WI38 (cell line): Measurements from ENCODE around the gene TPD52L1.

Experiments
- H3K4me3 ChIP-seq: 2 replicates; pipeline ENCODE4 v1.5.1; 2011; ENCODE audit warnings: low read depth, mild to moderate bottlenecking, control low read depth, low read length
- TF ChIP-seq, protein P1 (sequence below): IDR thresholded peaks from 2 replicates; pipeline ENCODE4 v1.5.1; 2012; ENCODE audit warnings: low read depth, mild to moderate bottlenecking, control low read depth, low read length

Gene TPD52L1

GRCh38 chr6:125299257-125299656, 145.7 kb downstream of the TPD52L1 start:
- TF ChIP-seq, protein P1, sequence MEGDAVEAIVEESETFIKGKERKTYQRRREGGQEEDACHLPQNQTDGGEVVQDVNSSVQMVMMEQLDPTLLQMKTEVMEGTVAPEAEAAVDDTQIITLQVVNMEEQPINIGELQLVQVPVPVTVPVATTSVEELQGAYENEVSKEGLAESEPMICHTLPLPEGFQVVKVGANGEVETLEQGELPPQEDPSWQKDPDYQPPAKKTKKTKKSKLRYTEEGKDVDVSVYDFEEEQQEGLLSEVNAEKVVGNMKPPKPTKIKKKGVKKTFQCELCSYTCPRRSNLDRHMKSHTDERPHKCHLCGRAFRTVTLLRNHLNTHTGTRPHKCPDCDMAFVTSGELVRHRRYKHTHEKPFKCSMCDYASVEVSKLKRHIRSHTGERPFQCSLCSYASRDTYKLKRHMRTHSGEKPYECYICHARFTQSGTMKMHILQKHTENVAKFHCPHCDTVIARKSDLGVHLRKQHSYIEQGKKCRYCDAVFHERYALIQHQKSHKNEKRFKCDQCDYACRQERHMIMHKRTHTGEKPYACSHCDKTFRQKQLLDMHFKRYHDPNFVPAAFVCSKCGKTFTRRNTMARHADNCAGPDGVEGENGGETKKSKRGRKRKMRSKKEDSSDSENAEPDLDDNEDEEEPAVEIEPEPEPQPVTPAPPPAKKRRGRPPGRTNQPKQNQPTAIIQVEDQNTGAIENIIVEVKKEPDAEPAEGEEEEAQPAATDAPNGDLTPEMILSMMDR: no peak
- H3K4me3 ChIP-seq: no peak overlapping the region

GRCh38 chr6:125300992-125301434, 147.4 kb downstream of the TPD52L1 start:
- TF ChIP-seq, protein P1: no peak
- peak overlapping the region; percentile 79 for H3K4me3 ChIP-seq

DNA sequence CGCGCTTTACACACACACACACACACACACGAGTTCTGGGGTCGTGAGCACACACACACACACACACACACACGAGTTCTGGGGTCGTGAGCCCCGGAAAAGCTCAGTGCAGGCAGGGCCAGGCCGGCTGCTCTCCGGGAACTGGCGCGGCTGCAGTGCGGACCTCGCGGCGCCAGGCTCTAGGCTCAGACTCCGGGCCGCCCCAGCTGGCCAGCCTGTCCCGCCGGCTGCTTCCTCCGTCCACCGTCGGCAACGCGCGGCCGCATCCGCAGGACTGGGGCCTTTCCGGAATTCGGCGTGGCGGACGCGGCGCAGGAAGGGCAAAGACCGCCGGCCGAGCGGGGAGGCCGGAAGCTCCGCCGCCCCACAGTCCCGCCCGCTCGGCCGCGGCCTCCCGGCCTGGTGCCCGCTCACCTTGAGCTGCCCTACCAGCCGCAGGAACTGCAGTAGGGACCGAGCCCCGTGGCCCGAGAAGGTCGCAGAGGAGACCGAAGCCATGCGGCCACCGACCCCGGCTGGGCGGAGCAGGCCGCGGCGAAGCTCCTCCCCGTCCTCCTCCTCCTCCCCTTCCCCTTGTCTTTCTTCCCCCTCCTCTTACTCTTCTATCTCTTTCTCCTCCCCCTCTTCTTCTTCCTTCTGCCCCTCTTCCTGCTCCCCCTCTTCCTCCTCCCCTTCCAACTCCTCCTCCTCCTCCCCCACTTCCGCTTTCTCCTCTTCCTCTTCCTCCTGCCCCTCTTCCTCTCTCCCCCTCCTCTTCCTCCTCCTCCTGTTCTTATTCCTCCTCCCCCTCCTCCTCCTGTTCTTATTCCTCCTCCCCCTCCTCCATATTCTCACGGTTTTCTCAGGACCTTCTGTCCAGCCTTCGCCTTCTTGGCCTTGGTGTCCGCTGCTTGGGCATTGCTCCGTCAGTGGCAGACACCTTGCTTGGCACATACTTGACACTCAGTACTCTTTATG, 148.1 kb downstream of the TPD52L1 start, which contains the start of gene HDDC2:
HDDC2 (minus strand) TSS at position 533 of the 957 bp plus-strand sequence; CDS start at position 498, 35 bp downstream.
- TF ChIP-seq, protein P1: no peak
- H3K4me3 ChIP-seq: peak within 1 kb of the TSS; percentile 79

DNA sequence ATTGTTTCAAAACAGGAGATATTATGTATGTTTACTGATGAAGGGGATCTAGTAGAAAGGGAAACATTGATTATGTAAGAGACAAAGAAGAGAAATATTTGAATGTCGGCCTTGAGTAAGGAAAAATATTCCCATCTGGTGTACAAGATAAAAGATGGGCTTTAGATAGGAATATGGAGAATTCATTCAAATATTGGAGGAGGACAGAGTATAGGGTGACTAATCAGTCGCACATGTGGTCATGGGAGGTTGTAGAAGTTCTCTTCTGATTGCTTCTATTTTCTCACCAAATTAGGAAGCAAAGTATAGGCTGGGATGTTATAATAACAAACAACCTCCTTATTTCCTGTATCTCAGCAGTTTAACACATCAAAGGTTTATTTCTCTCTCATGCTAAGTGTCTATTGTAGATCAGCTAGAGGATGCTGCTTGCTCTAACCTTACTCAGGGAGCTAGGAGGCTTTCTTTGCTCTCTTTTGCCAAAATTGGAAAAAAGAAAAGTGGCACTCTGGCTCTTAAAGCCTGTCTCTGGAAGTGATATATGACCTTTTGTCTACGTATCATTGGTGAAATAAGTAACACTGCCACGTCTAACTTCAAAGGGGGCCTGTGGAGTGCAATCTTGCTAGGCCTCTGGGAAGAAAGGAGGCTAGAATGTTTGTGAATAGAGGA, 149.4 kb downstream of the TPD52L1 start:
- TF ChIP-seq, protein P1: no peak

DNA sequence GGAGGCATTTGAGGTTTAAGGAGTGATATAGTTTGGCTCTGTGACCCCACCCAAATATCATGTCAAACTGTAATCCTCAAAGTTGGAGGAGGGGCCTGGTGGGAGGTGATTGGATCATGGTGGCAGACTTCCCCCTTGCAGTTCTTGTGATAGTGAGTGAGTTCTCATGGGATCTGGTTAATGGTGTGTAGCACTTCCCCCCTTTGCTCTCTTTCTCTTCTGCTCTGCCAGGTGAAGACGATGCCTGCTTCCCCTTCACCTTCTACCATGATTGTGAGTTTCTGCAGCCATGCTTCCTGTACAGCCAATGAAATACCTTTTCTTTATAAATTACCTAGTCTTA, 149.9 kb downstream of the TPD52L1 start:
- TF ChIP-seq, protein P1: no peak
- H3K4me3 ChIP-seq: no peak overlapping the region

More for the DNA sequence above, 149.4 kb downstream of the TPD52L1 start:
- H3K4me3 ChIP-seq: no peak overlapping the region

DNA sequence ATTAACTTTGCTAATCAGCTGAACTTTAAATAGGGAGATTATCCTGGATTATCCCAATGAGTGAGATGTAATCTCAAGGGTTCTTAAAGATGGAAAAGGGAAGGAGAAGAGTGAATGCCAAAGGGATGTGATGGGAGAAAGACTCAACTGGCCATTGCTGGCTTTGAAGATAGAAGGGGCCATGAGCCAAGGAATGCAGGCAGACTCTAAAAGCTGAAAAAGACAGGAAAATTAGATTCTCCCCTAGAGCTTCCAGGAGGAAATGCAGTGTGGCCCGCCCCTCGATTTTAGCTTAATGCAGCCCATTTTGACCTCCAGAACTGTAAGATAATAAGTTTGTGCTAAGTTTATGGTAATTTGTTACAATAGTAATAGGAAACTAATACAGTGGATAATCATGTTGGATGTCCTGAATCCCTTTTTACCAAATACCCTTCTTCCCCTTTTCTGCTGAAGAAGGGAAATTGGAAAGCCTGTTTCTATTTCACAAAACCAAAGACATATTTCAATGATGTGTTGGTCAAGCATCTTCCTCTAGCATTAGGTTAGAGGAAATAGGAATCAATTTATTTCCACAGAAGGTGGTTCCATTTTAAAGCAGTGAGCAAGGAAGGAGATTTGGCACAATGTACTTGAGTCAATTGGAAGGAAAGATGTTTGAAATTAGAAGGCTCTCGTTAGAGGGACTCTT, 151.5 kb downstream of the TPD52L1 start:
- TF ChIP-seq, protein P1: no peak
- no peak overlapping the region for H3K4me3 ChIP-seq
